Loucy (cell line): ENCODE results near the gene OR2J3.
"Not testable (repeated sequence)": the region's sequence is repeated elsewhere in the genome, so short reads cannot be mapped to it uniquely, and the experiment has no call there.

Experiments used
- EZH2phosphoT487 ChIP-seq: fragments of 200-600 bp; IDR thresholded peaks from 2 replicates; pipeline ENCODE4 v1.6.1; 2018; ENCODE audit warnings: antibody characterized with exemption, mild to moderate bottlenecking, moderate library complexity, borderline replicate concordance
- TF ChIP-seq, protein P1 (sequence below): fragments of 200-600 bp; sonication (generic); conservative IDR thresholded peaks from 2 replicates; pipeline ENCODE4 v1.5.1; 2014; ENCODE audit warnings: mild to moderate bottlenecking, antibody characterized with exemption, low read length

- TF ChIP-seq, protein P1, sequence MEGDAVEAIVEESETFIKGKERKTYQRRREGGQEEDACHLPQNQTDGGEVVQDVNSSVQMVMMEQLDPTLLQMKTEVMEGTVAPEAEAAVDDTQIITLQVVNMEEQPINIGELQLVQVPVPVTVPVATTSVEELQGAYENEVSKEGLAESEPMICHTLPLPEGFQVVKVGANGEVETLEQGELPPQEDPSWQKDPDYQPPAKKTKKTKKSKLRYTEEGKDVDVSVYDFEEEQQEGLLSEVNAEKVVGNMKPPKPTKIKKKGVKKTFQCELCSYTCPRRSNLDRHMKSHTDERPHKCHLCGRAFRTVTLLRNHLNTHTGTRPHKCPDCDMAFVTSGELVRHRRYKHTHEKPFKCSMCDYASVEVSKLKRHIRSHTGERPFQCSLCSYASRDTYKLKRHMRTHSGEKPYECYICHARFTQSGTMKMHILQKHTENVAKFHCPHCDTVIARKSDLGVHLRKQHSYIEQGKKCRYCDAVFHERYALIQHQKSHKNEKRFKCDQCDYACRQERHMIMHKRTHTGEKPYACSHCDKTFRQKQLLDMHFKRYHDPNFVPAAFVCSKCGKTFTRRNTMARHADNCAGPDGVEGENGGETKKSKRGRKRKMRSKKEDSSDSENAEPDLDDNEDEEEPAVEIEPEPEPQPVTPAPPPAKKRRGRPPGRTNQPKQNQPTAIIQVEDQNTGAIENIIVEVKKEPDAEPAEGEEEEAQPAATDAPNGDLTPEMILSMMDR: not testable (repeated sequence)
- TF ChIP-seq EZH2phosphoT487: not testable (repeated sequence)
These were observed 7.1 kb downstream of the OR2J3 start for GRCh38 chr6:29114964-29115363.
